Progenitor cell of endocrine pancreas (in vitro differentiated cells): ENCODE results near the gene HSPB9. TPM values are rescaled to one million over a fixed set of nuclear protein-coding genes. Genes with fewer than 3 reads are reported as not detected.
A peak's percentile ranks its signal among the peaks of the same experiment; 100 is the strongest.

Experiments used
- DNase-seq: peaks from one replicate; pipeline ENCODE4 v3.0.0; 2021; ENCODE audit warnings: low spot score; ENCODE audit not compliant: unreplicated experiment
- H3K27ac Mint-ChIP-seq: 2 replicates; pipeline ENCODE4 v1.8.0; 2021; ENCODE audit warnings: mild to moderate bottlenecking, moderate library complexity, mixed read lengths
- H3K27me3 Mint-ChIP-seq: 2 replicates; pipeline ENCODE4 v1.8.0; 2021; ENCODE audit warnings: mixed read lengths
- H3K36me3 Mint-ChIP-seq: 2 replicates; pipeline ENCODE4 v1.8.0; 2022; ENCODE audit warnings: mixed read lengths; ENCODE audit not compliant: insufficient read depth
- H3K4me1 Mint-ChIP-seq: 2 replicates; pipeline ENCODE4 v1.8.0; 2021; ENCODE audit warnings: low read depth, mixed read lengths
- H3K4me3 Mint-ChIP-seq: 2 replicates; pipeline ENCODE4 v1.8.0; 2021; ENCODE audit warnings: low read depth, mild to moderate bottlenecking, moderate library complexity, mixed read lengths
- H3K9me3 Mint-ChIP-seq: 2 replicates; pipeline ENCODE4 v1.8.0; 2021; ENCODE audit warnings: low read depth, mixed read lengths
- total RNA-seq: library from RNA; stranded (reverse); gene quantifications from 2 replicates; pipeline ENCODE4 v1.2.1, GENCODE V29; 2021
- TF ChIP-seq, protein P1 (sequence below): fragments of 200-600 bp; sonication (generic); IDR thresholded peaks from one replicate; pipeline ENCODE4 v1.5.0; 2021; ENCODE audit warnings: antibody characterized with exemption, mild to moderate bottlenecking; ENCODE audit not compliant: unreplicated experiment

The HSPB9 gene
- total RNA-seq, 1 donor from 2014 or later: not detected

DNA sequence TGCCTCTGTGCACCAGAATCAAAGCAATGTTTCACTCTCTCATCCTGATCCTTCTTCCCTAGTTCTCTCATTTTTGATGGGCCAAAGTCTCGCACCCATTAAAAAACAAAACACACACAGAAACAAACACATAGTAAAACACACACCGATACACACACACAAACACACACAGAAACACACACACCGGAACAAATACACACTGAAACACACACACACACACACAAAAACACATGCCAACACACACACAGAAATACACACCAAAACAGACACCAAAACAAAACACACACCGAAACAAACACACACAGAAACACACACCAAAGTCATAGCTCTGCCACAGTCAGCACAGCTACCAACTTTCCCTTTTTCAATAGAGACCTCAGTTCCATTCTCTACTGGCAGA, 8.6 kb downstream of the HSPB9 start:
- H3K4me1 Mint-ChIP-seq: peaks cover 31% of the 10 kb centered on the region
- H3K9me3 Mint-ChIP-seq: no peaks in the 10 kb centered on the region
- H3K36me3 Mint-ChIP-seq: peaks cover 8% of the 10 kb centered on the region
- TF ChIP-seq, protein P1, sequence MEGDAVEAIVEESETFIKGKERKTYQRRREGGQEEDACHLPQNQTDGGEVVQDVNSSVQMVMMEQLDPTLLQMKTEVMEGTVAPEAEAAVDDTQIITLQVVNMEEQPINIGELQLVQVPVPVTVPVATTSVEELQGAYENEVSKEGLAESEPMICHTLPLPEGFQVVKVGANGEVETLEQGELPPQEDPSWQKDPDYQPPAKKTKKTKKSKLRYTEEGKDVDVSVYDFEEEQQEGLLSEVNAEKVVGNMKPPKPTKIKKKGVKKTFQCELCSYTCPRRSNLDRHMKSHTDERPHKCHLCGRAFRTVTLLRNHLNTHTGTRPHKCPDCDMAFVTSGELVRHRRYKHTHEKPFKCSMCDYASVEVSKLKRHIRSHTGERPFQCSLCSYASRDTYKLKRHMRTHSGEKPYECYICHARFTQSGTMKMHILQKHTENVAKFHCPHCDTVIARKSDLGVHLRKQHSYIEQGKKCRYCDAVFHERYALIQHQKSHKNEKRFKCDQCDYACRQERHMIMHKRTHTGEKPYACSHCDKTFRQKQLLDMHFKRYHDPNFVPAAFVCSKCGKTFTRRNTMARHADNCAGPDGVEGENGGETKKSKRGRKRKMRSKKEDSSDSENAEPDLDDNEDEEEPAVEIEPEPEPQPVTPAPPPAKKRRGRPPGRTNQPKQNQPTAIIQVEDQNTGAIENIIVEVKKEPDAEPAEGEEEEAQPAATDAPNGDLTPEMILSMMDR: no peak
- H3K4me3 Mint-ChIP-seq: no peak overlapping the region
- H3K27me3 Mint-ChIP-seq: no peaks in the 10 kb centered on the region
- H3K27ac Mint-ChIP-seq: no peak overlapping the region
- no peak for DNase-seq

DNA sequence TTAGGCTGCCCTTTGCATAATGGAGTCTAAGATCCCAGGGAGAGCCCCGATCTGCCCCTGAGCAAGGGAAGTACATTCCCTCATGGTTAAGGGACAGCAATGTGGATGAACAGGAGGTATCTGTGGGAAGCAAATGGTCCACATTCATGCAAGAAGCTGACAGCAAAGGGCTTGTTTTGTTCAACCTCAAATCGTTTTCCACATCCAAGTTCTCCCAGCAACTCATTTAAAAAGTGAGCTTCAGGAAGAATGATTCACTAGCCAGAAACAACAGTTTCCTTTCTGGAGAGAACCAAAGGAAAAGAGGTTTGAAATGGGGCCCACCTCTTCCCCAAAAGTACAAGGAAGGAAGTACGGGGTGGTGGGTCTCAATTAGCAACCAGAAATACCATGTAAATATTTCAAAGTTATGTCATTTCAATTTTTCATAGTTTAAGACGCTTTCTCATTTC, 9.4 kb downstream of the HSPB9 start:
- TF ChIP-seq, protein P1: no peak
- Mint-ChIP-seq H3K4me1 (peaks cover 33% of the 10 kb centered on the region), H3K9me3 (no peaks in the 10 kb centered on the region), H3K27ac (no peak overlapping the region), H3K36me3 (peaks cover 8% of the 10 kb centered on the region), H3K27me3 (no peaks in the 10 kb centered on the region), H3K4me3 (no peak overlapping the region)
- no peak for DNase-seq

DNA sequence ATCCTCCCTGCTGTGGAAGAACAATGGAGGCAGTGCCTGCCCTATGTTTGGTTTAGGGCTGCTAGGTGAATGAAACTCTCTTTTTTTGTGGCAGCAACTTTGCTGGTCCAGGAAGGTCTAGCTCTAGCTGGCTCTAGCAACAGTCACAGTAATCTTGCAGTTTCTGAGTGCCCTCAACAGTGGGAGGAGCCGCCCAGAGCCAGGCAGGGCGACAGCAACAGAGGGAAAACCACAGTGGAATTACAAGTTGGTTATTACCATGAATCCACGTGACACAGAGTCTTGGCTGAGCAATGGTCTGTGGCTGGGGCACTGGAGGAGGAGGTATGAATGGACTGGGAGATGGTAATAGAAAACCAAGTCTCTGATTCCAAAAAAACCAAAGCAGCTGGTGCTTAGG, 10.3 kb downstream of the HSPB9 start:
- Mint-ChIP-seq H3K4me1 (peaks cover 33% of the 10 kb centered on the region), H3K36me3 (peaks cover 7% of the 10 kb centered on the region), H3K27me3 (no peaks in the 10 kb centered on the region), H3K4me3 (no peak overlapping the region), H3K9me3 (no peaks in the 10 kb centered on the region), H3K27ac (no peak overlapping the region)
- DNase-seq: no peak
- TF ChIP-seq, protein P1: no peak

DNA sequence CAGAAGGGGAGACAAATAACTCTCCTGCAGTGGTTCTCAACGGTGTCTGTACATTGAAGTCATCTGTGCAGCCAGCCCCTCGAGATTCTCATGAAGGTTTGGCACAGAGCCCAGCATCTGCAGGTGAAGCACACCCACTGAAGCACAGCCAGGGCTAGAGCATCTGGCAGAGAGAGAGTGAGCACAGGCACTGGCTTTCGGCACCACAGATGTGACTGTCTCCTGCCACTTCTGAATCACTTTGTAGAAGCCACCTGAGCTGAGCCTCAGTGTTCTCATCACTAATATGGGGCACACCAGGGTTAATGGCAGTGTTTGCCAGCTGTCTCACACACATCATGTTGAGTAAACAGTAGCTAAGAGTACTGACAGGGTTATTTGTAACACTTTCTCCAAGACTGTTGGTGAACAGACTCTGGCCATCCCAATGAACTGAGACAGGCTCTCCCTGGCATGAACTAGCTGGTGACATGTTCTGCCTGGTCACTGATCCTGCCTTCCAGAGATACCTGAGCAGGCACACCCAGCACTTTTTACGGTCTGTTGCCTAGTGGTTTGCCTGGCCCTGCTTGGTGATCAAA, 10.9 kb downstream of the HSPB9 start:
- H3K27ac Mint-ChIP-seq: peak overlapping the region; percentile 58

DNA sequence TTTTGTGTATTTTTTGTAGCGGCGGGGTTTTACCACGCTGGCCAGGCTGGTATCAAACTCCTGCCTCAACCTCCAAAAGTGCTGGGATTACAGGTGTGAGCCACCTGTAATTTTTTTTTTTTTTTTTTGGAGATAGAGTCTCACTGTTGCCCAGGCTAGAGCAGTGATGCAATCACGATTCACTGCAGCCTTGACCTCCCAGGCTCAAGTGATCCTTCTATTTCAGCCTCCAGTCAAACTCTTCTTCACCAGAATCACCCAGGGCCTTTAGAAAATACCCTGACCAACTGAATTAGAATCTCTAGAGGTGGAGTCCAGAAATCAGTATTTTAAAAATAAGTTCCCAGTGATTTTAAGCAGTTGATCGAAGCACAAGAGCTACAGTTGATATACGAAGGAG, 12.5 kb downstream of the HSPB9 start:
- Mint-ChIP-seq H3K27ac (peak overlapping the region; percentile 94), H3K36me3 (peaks cover 3% of the 10 kb centered on the region), H3K27me3 (no peaks in the 10 kb centered on the region), H3K4me1 (peaks cover 33% of the 10 kb centered on the region), H3K4me3 (no peak overlapping the region), H3K9me3 (no peaks in the 10 kb centered on the region)
- TF ChIP-seq, protein P1: no peak
- no peak for DNase-seq

More for the DNA sequence above, 10.9 kb downstream of the HSPB9 start:
- TF ChIP-seq, protein P1: no peak
- H3K36me3 Mint-ChIP-seq: peaks cover 4% of the 10 kb centered on the region
- no peaks in the 10 kb centered on the region for H3K27me3 Mint-ChIP-seq
- H3K4me1 Mint-ChIP-seq: peaks cover 33% of the 10 kb centered on the region
- no peak for DNase-seq
- no peaks in the 10 kb centered on the region for H3K9me3 Mint-ChIP-seq
- H3K4me3 Mint-ChIP-seq: no peak overlapping the region
